GM18868 (cell line): ENCODE results near the gene DIAPH3.
A peak's percentile ranks its signal among the peaks of the same experiment; 100 is the strongest.
"Not testable (repeated sequence)": the region's sequence is repeated elsewhere in the genome, so short reads cannot be mapped to it uniquely, and the experiment has no call there.

Experiments used
- ATAC-seq: cut with Tn5 transposase; IDR thresholded peaks from one replicate; pipeline ENCODE4 v1.9.1; 2021; ENCODE audit warnings: mild to moderate bottlenecking, moderate library complexity; ENCODE audit not compliant: unreplicated experiment

DIAPH3 gene

GRCh38 chr13:60099631-60100420, 63.9 kb downstream of the DIAPH3 start:
- no peak for ATAC-seq

- no peak for ATAC-seq
Observed at GRCh38 chr13:60095300-60095699, 68.4 kb downstream of the DIAPH3 start.

- ATAC-seq, result no peak
Observed at GRCh38 chr13:60094385-60095088, 69.2 kb downstream of the DIAPH3 start.

- ATAC-seq, result no peak
Observed at GRCh38 chr13:60093425-60094019, 70.2 kb downstream of the DIAPH3 start.

- ATAC-seq, result no peak
Observed at GRCh38 chr13:60091573-60091972, 72.2 kb downstream of the DIAPH3 start.

- ATAC-seq, result no peak
Observed at GRCh38 chr13:60090574-60090973, 73.2 kb downstream of the DIAPH3 start.

- ATAC-seq, result not testable (repeated sequence)
Observed at GRCh38 chr13:60083780-60084179, 79.9 kb downstream of the DIAPH3 start.

- no peak for ATAC-seq
Observed at GRCh38 chr13:60080850-60081249, 82.9 kb downstream of the DIAPH3 start.

GRCh38 chr13:60078226-60078625, 85.5 kb downstream of the DIAPH3 start:
- ATAC-seq, result no peak

GRCh38 chr13:60075850-60076249, 87.9 kb downstream of the DIAPH3 start:
- ATAC-seq, result no peak

- peak; percentile 79 for ATAC-seq
Observed at GRCh38 chr13:60074397-60074796, 89.3 kb downstream of the DIAPH3 start.

GRCh38 chr13:60066226-60066625, 97.5 kb downstream of the DIAPH3 start:
- no peak for ATAC-seq

- no peak for ATAC-seq
Observed at GRCh38 chr13:60062502-60062901, 101.2 kb downstream of the DIAPH3 start.

- no peak for ATAC-seq
Observed at GRCh38 chr13:60061737-60062136, 102.0 kb downstream of the DIAPH3 start.

- ATAC-seq, result no peak
Observed at GRCh38 chr13:60051754-60052285, 111.9 kb downstream of the DIAPH3 start.

- not testable (repeated sequence) for ATAC-seq
Observed at GRCh38 chr13:60048353-60048752, 115.4 kb downstream of the DIAPH3 start.

- no peak for ATAC-seq
Observed at GRCh38 chr13:60047918-60048317, 115.8 kb downstream of the DIAPH3 start.

- no peak for ATAC-seq
Observed at GRCh38 chr13:60044321-60044720, 119.4 kb downstream of the DIAPH3 start.

GRCh38 chr13:60043262-60043661, 120.5 kb downstream of the DIAPH3 start:
- ATAC-seq, result no peak

- ATAC-seq, result not testable (repeated sequence)
Observed at GRCh38 chr13:60040668-60041067, 123.1 kb downstream of the DIAPH3 start.

- ATAC-seq, result no peak
Observed at GRCh38 chr13:60035874-60036273, 127.9 kb downstream of the DIAPH3 start.

- no peak for ATAC-seq
Observed at GRCh38 chr13:60032851-60033250, 130.9 kb downstream of the DIAPH3 start.
